GM21529 (cell line): Measurements from ENCODE around the gene GRK5.
"Not testable (repeated sequence)": the region's sequence is repeated elsewhere in the genome, so short reads cannot be mapped to it uniquely, and the experiment has no call there.

ENCODE experiments used
- ATAC-seq: cut with Tn5 transposase; IDR thresholded peaks from one replicate; pipeline ENCODE4 v1.9.1; 2021; ENCODE audit not compliant: unreplicated experiment

The GRK5 gene

GRCh38 chr10:119221201-119221600 lies 13.8 kb downstream of the GRK5 start:
- no peak for ATAC-seq

GRCh38 chr10:119221666-119222065 lies 14.3 kb downstream of the GRK5 start:
- ATAC-seq = no peak

GRCh38 chr10:119222537-119222936 lies 15.2 kb downstream of the GRK5 start:
- ATAC-seq = no peak

GRCh38 chr10:119222966-119223386 lies 15.6 kb downstream of the GRK5 start:
- no peak for ATAC-seq

GRCh38 chr10:119225083-119225658 lies 17.8 kb downstream of the GRK5 start:
- no peak for ATAC-seq

GRCh38 chr10:119227825-119228224 lies 20.5 kb downstream of the GRK5 start:
- no peak for ATAC-seq

GRCh38 chr10:119231654-119232053 lies 24.3 kb downstream of the GRK5 start:
- no peak for ATAC-seq

GRCh38 chr10:119232439-119232838 lies 25.1 kb downstream of the GRK5 start:
- not testable (repeated sequence) for ATAC-seq

GRCh38 chr10:119233123-119233820 lies 25.9 kb downstream of the GRK5 start:
- ATAC-seq = no peak

GRCh38 chr10:119233821-119234220 lies 26.4 kb downstream of the GRK5 start:
- ATAC-seq = no peak

GRCh38 chr10:119235356-119235755 lies 28.0 kb downstream of the GRK5 start:
- no peak for ATAC-seq

- no peak for ATAC-seq
Observed at GRCh38 chr10:119237722-119238436, 30.5 kb downstream of the GRK5 start.

- no peak for ATAC-seq
Observed at GRCh38 chr10:119238577-119238976, 31.2 kb downstream of the GRK5 start.

GRCh38 chr10:119239015-119239414 lies 31.6 kb downstream of the GRK5 start:
- not testable (repeated sequence) for ATAC-seq

GRCh38 chr10:119239630-119240029 lies 32.3 kb downstream of the GRK5 start:
- not testable (repeated sequence) for ATAC-seq

- ATAC-seq = no peak
Observed at GRCh38 chr10:119241066-119241465, 33.7 kb downstream of the GRK5 start.

- ATAC-seq = no peak
Observed at GRCh38 chr10:119242186-119242585, 34.8 kb downstream of the GRK5 start.

- no peak for ATAC-seq
Observed at GRCh38 chr10:119243488-119243887, 36.1 kb downstream of the GRK5 start.

- no peak for ATAC-seq
Observed at GRCh38 chr10:119243967-119244366, 36.6 kb downstream of the GRK5 start.

GRCh38 chr10:119245272-119245671 lies 37.9 kb downstream of the GRK5 start:
- ATAC-seq = no peak

GRCh38 chr10:119246862-119247549 lies 39.6 kb downstream of the GRK5 start:
- no peak for ATAC-seq

- ATAC-seq = no peak
Observed at GRCh38 chr10:119247550-119247894, 40.2 kb downstream of the GRK5 start.
